ENCODE data around the gene HNF4A.
"Not testable (repeated sequence)": the region's sequence is repeated elsewhere in the genome, so short reads cannot be mapped to it uniquely, and the experiment has no call there.

The HNF4A gene

DNA sequence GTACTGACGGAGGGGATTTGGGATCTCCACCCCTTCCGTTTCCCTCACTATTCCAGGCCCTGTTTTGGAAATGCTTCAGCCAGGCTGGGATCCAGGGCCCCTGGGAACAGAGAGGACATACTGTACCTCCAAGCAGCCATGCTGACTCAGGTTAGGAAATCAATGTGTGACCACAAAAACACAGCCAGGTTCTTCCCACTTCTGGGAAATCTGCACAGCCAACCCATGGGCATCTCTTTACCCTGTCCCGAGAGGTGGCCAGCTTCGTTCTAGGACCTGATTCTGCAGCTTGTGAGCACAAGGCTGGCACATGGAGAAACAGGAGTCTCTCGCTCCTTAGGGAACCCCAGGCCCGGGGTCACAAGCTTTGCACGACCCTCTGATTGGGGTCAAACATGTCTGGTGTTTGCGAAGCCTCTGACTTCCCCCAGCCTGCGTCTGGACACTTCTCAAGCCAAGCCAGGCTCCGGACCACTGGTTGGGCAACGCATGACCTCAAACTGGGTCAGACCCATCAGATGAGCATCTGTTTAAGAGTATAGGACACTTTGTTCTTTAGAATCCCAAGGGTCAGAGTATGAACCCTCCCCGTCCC is 111.9 kb downstream of the HNF4A start:
- FAIRE-seq (no peak), DNase-seq (ENCODE audit: low spot score) (no peak)

DNA sequence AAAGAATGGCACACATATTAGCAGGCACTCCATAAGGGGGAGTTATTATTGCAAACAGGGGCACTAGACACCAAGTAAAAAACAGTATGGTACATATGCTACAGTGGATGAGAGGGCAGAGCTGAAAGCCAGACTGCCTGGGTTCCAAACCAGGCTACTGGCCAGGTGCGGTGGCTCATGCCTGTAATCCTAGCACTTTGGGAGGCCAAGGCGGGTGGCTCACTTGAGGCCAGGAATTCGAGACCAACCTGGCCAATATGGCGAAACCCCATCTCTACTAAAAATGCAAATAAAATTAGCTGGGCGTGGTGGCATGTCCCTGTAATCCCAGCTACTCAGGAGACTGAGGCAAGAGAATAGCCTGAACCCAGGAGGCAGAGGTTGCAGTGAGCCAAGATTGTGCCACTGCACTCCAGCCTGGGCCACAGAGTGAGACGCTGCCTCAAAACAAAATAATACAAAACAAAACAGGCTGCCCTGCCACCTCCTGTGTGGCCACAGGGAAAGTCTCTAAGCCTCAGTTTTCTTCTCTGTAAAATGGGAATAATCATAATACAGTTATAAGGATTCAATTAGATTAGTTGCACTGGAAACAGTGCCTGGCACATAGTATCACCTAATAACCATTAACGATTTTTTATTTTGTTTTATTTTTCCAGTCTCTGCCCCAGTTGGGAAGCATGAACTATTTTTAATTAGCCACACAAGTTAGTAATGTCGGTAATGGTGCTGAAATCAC is 112.7 kb downstream of the HNF4A start:
- DNase-seq (ENCODE audit: low spot score) (no peak), FAIRE-seq (peak; percentile 52)

DNA sequence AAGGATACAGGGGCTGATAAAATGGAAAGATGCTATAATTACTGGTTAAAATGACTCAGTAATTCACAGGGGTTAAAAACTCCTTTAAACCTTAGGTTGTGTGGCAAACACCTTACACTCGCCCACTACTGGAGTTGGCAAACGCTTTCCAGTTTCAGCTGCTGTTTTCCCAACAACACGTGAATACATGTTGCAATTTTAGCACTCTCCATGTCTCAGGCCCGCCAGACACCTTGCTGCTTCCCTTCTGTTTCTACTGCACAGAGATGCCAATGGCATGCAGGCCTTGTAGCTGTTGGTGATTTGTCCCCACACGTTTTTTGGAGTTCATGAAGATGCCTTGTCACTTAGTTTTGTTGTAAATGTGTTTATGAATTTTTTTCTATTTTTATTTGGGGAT is 114.8 kb downstream of the HNF4A start:
- FAIRE-seq: no peak
- DNase-seq (ENCODE audit: low spot score): no peak

DNA sequence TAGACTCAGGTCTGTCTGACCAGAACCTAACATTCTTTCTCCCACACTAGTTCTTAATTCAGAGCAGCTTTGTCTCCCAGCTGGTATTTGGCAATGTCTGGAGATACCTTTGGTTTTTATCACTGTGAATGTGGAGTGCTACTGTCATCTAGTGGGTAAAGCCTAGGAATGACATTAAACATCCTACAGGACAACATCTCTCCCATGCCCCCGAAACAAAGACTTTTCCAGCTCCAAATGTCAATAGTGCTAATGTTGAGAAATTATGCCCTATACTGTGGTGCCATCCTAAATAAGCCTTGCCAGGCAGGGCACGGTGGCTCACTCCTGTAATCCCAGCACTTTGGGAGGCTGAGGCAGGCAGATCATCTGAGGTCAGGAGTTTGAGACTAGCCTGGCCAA is 116.0 kb downstream of the HNF4A start:
- FAIRE-seq (no peak), DNase-seq (ENCODE audit: low spot score) (peak; percentile 43)

DNA sequence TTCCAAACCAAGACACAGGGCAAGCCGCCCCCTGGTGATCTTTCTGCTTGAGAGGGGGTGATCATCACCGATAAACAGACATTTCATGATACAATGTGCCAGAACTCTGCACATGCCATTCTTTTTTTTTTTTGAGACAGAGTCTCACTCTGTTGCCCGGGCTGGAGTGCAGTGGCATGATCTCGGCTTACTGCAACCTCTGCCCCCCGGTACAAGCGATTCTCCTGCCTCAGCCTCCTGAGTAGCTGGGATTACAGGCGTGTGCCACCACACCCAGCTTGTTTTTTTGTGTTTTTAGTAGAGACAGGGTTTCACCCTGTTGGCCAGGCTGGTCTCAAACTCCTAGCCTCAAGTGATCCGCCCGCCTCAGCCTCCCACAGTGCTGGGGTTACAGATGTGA is 116.8 kb downstream of the HNF4A start:
- FAIRE-seq; DNase-seq (ENCODE audit: low spot score): not testable (repeated sequence)

DNA sequence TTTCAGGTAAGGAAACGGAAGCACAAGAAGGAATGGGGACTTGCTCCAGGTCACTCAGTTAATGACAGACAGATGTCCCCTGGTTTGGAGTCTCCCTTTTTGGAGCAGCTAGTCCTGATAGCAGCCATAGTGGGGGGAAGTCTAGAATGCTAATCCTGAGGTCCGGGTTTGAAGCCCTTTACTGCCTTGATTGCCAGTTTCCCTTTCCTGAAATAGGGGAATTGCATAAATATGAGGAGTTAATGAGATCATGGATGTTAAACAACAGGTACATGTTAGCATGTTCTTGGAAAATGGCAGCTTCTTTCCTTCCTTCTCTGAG is 119.8 kb downstream of the HNF4A start:
- DNase-seq (ENCODE audit: low spot score) (no peak), FAIRE-seq (no peak)

DNA sequence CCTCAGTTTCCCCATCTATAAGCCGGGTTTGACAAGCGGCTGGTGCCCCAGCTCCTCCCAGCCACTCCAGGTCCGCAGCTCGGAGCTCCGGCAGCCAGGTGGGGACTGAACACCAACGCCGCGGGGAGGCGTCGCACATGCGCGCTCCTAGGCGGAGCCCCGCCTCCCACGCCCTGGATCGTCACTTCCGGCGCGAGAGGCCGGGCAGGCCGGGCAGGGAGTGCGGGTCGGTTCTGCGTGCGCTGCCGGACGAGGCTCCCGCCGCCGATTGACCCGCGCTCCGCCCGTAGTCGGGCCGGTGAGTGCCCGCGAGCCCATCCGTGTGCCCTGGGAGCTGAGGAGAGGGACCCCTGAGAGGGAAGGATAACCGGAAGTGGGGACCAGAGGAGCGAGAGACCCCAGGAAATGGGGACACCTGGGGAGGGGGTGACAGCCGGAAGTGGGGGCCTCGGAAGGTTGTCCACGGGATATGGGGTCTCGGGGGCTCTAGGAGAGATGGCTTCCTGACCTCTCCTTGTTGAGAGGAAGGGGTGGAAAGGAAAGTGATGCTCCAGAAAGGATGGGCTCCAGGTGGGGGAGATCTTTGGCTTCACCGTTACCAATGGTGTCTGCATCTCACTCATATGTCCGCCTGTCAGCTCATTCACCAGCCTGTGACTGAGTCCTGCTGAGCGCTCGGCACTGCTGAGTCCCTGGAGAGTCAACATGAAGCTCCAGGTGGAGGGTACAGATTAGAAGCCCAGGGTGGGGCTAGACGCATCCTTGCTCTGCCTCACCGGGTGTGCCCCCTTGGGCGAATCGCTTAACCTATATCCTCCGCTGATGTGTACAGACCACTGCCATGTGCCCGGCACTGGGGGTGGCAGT is 120.4 kb downstream of the HNF4A start, which contains the start of gene TTPAL:
TTPAL (plus strand) TSS at position 181 of the 867 bp plus-strand sequence. CDS start 4,126 bp downstream, outside the sequence.
- FAIRE-seq: peak; percentile 92
- DNase-seq (ENCODE audit: low spot score): peak; percentile 99

DNA sequence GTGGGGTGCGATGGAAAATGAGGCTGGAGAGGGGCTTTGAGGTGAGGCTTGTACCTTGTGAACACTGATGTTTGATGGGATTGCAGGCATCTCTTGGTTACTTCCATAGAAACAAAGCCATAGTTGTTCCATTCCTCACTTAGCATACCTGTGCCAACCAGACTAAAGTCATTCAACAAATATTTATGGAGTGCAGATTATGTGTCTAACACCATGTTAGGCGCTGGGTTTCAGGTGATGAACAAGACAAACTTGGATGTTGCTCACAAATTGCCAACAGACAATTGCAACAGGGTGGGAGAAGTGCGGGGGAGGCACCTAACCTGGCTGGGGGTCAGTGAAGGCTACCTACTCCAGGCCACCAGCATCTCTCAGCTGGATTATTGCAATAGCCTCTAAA is 121.7 kb downstream of the HNF4A start:
- FAIRE-seq (no peak), DNase-seq (ENCODE audit: low spot score) (no peak)

DNA sequence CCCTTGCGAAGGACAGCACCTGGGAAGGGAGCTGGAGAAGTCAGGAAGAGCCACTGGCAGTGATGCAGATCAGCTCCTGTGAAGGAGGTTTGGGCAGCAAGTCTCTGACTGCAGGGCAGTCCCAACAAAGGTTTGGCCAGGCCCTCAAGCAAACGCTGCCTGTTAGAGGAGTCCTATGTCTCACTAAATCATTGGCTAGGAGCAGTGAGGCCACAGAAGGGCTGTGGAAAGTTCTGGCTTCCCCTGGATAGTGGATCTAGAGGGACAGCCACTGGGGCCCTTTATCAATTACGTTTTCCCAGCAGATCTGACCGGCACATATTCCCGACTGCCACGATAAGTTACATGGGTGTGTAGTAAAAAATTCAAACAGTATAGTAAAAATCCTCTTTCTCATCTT is 122.7 kb downstream of the HNF4A start:
- DNase-seq (ENCODE audit: low spot score) (no peak), FAIRE-seq (no peak)

DNA sequence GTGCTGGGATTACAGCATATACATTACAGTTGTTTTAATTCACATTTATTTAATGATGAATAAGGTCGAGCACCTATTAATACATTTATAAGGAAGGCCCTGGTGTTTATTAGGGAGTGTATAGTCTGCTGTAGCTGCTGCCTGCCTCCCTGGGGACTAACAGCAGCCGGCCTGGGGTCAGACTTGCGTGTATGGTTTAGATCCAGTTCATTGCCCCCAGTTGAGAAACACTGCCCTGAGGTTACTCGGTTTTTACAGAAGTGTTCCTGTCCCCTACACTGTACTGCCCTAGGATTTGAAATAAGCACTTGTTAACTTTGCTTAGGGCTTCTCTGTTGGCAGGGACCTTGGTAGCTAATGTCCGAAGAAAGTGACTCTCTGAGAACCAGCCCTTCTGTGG is 124.1 kb downstream of the HNF4A start:
- DNase-seq (ENCODE audit: low spot score) (no peak), FAIRE-seq (no peak)

DNA sequence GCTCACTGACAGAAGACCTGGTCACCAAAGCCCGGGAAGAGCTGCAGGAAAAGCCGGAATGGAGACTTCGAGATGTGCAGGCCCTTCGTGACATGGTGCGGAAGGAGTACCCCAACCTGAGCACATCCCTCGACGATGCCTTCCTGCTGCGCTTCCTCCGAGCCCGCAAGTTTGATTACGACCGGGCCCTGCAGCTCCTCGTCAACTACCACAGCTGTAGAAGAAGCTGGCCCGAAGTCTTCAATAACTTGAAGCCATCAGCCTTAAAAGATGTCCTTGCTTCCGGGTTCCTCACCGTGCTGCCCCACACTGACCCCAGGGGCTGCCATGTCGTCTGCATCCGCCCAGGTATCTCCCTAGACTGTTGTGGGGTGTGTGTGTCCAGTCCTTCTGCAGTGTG is 124.6 kb downstream of the HNF4A start:
- FAIRE-seq (no peak), DNase-seq (ENCODE audit: low spot score) (no peak)

DNA sequence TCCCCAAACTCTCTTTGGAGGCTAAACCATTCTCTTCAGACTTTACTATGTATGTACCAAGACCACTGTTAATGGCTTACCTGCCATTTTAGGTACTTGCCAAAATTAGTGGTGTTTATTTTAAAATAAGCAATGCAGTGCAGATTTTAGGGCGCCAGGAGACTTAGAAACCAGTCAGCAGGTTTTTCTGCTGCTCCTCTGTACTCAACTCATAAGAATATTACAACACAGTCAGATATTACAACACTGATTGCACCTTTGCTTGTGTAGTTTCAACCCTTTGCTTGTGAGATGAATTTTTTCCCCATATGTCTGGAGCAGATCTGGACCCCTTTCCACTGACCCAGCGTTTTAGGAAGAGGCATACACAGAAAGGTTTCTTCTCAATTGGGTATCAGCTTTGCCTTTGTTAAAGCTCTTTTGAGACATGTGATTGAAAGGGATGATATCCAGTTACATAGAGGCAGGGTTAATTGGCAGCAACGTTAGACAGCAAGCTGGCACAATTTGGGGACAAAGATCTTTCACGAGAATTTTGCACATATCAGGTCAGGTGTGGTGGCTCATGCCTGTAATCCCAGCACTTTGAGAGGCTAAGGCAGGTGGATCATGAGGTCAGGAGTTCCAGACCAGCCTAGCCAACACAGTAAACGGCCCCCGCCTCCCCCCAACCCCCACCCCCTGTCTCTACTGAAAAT is 126.4 kb downstream of the HNF4A start:
- no peak for FAIRE-seq

DNA sequence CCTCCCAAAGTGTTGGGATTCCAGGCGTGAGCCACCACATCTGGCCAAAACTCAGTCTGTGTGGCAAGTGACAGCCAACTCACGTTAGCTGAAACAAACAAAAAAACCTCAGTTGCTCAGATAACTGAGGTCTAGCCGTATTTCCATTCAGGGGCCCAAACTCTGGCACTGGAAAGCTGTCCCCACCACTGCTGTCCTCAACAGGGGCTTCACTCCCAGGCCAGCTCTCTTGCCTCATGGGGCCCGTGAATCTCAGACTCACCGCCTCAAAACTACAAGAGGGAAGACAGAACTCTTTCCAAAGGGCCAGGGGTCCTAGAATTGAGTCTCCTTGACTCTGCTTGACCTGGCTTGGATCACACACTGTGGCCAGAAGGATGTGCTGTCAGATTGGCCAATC is 127.6 kb downstream of the HNF4A start:
- DNase-seq (ENCODE audit: low spot score) (no peak), FAIRE-seq (no peak)

More for the DNA sequence above, 126.4 kb downstream of the HNF4A start:
- DNase-seq (ENCODE audit: low spot score): no peak

All from urothelium cell line (cell line).